Nephron progenitor cell (in vitro differentiated cells): ENCODE data around the gene ATP11A.
A peak's percentile ranks its signal among the peaks of the same experiment; 100 is the strongest.

Source experiments
- DNase-seq: peaks from one replicate; pipeline ENCODE4 v3.0.0; 2021
- H3K27ac Mint-ChIP-seq: 2 replicates; pipeline ENCODE4 v1.8.0; 2021; ENCODE audit warnings: mild to moderate bottlenecking, moderate library complexity, mixed read lengths
- H3K27me3 Mint-ChIP-seq: 2 replicates; pipeline ENCODE4 v1.8.0; 2021; ENCODE audit warnings: mild to moderate bottlenecking, low read depth, mixed read lengths; ENCODE audit not compliant: poor library complexity
- H3K36me3 Mint-ChIP-seq: 2 replicates; pipeline ENCODE4 v1.8.0; 2021; ENCODE audit warnings: low read depth, mixed read lengths
- H3K4me1 Mint-ChIP-seq: 2 replicates; pipeline ENCODE4 v1.8.0; 2021; ENCODE audit warnings: mixed read lengths
- H3K4me3 Mint-ChIP-seq: 2 replicates; pipeline ENCODE4 v1.8.0; 2021; ENCODE audit warnings: mild to moderate bottlenecking, moderate library complexity, mixed read lengths
- H3K9me3 Mint-ChIP-seq: 2 replicates; pipeline ENCODE4 v1.8.0; 2021; ENCODE audit warnings: mild to moderate bottlenecking, moderate library complexity, mixed read lengths
- CTCF ChIP-seq: fragments of 200-600 bp; sonication (generic); IDR thresholded peaks from 2 replicates; pipeline ENCODE4 v1.5.0; 2021; ENCODE audit warnings: antibody characterized with exemption

ATP11A gene

GRCh38 chr13:112647256-112647655 is 42.6 kb upstream of the ATP11A start:
- Mint-ChIP-seq H3K4me1 (peaks cover 25% of the 10 kb centered on the region), H3K4me3 (no peak overlapping the region), H3K9me3 (no peaks in the 10 kb centered on the region), H3K27ac (no peak overlapping the region), H3K36me3 (no peaks in the 10 kb centered on the region), H3K27me3 (peaks cover 8% of the 10 kb centered on the region)
- no peak for TF ChIP-seq CTCF
- DNase-seq: no peak

GRCh38 chr13:112648101-112648500 is 41.7 kb upstream of the ATP11A start:
- no peak for TF ChIP-seq CTCF
- DNase-seq: no peak
- no peak overlapping the region for H3K27ac Mint-ChIP-seq

GRCh38 chr13:112648966-112649690 is 40.7 kb upstream of the ATP11A start:
- no peaks in the 10 kb centered on the region for H3K9me3 Mint-ChIP-seq
- H3K4me1 Mint-ChIP-seq: peaks cover 34% of the 10 kb centered on the region
- DNase-seq: no peak

More at GRCh38 chr13:112648101-112648500, 41.7 kb upstream of the ATP11A start:
- H3K4me1 Mint-ChIP-seq: peaks cover 33% of the 10 kb centered on the region
- peaks cover 8% of the 10 kb centered on the region for H3K27me3 Mint-ChIP-seq
- H3K36me3 Mint-ChIP-seq: no peaks in the 10 kb centered on the region
- no peak overlapping the region for H3K4me3 Mint-ChIP-seq
- H3K9me3 Mint-ChIP-seq: no peaks in the 10 kb centered on the region

GRCh38 chr13:112651311-112651710 is 38.5 kb upstream of the ATP11A start:
- no peaks in the 10 kb centered on the region for H3K9me3 Mint-ChIP-seq
- peaks cover 34% of the 10 kb centered on the region for H3K4me1 Mint-ChIP-seq
- TF ChIP-seq CTCF: no peak
- H3K4me3 Mint-ChIP-seq: no peak overlapping the region
- peaks cover 6% of the 10 kb centered on the region for H3K27me3 Mint-ChIP-seq
- H3K36me3 Mint-ChIP-seq: no peaks in the 10 kb centered on the region
- H3K27ac Mint-ChIP-seq: no peak overlapping the region
- no peak for DNase-seq

More at GRCh38 chr13:112648966-112649690, 40.7 kb upstream of the ATP11A start:
- Mint-ChIP-seq H3K4me3 (no peak overlapping the region), H3K27me3 (peaks cover 8% of the 10 kb centered on the region), H3K27ac (peak overlapping the region; percentile 64), H3K36me3 (no peaks in the 10 kb centered on the region)
- no peak for TF ChIP-seq CTCF

- no peak for TF ChIP-seq CTCF
- Mint-ChIP-seq H3K4me3 (no peak overlapping the region), H3K36me3 (no peaks in the 10 kb centered on the region), H3K27me3 (peaks cover 6% of the 10 kb centered on the region), H3K9me3 (no peaks in the 10 kb centered on the region), H3K4me1 (peaks cover 34% of the 10 kb centered on the region), H3K27ac (no peak overlapping the region)
- DNase-seq: no peak
Observed at GRCh38 chr13:112651750-112652511, 37.9 kb upstream of the ATP11A start.
